ENCODE measurements around the gene ZNF277. TPM values are rescaled to one million over a fixed set of nuclear protein-coding genes. Genes with fewer than 3 reads are reported as not detected.

ZNF277 gene
- total RNA-seq, 1 experiment from 2014 or later = 13.1 TPM

GRCh38 chr7:112337892-112338291, 131.4 kb downstream of the ZNF277 start:
- Histone ChIP-seq H4K8ac (replicated peaks; ENCODE audit: insufficient read length, low read depth, low read length) (no peak overlapping the region), H3K23ac (ENCODE audit: insufficient read length, low read depth, low read length) (no peak overlapping the region), H4K20me1 (ENCODE audit: control insufficient read depth, insufficient read depth, insufficient read length) (no peaks in the 10 kb centered on the region), H3K79me2 (ENCODE audit: insufficient read depth, low read length) (no peaks in the 10 kb centered on the region), H3K4me2 (ENCODE audit: insufficient read depth, insufficient read length, low read length) (no peak overlapping the region), H2BK120ac (ENCODE audit: low read depth, low read length, poor library complexity, severe bottlenecking) (no peak overlapping the region), H2BK15ac (ENCODE audit: low read depth, low read length) (no peak overlapping the region), H4K5ac (ENCODE audit: insufficient read length, low read depth, low read length) (no peak overlapping the region), H2BK12ac (ENCODE audit: insufficient read length, low read depth, low read length) (no peak overlapping the region), H2AFZ (ENCODE audit: low read length) (no peak overlapping the region), H2AK5ac (ENCODE audit: insufficient read length, low read length) (no peak overlapping the region), H3K23me2 (ENCODE audit: insufficient read length, low read depth, low read length, poor library complexity, severe bottlenecking) (no peaks in the 10 kb centered on the region), H2BK5ac (ENCODE audit: insufficient read length, low read length) (no peak overlapping the region), H4K91ac (ENCODE audit: insufficient read length, low read depth, low read length) (no peak overlapping the region), H3K4ac (ENCODE audit: low read depth, low read length) (no peak overlapping the region), H3T11ph (ENCODE audit: low read length) (no peak overlapping the region), H3K4me1 (ENCODE audit: insufficient read depth, low read length) (peaks cover 9% of the 10 kb centered on the region), H3K9me3 (ENCODE audit: control insufficient read depth, low read depth, low read length) (no peaks in the 10 kb centered on the region), H3K18ac (ENCODE audit: insufficient read length, low read depth, low read length) (no peak overlapping the region), H3K9ac (ENCODE audit: extremely low read depth, insufficient read length, low read length) (no peak overlapping the region), H3K27me3 (ENCODE audit: insufficient read depth, low read length) (no peaks in the 10 kb centered on the region), H2BK20ac (ENCODE audit: low read depth, low read length, poor library complexity, severe bottlenecking) (peak overlapping the region; percentile 7), H3K79me1 (ENCODE audit: insufficient read depth, low read depth, low read length, poor library complexity, severe bottlenecking) (no peaks in the 10 kb centered on the region), H3K56ac (ENCODE audit: insufficient read length, low read depth, low read length) (no peak overlapping the region), H3K14ac (ENCODE audit: insufficient read depth, low read length) (no peak overlapping the region), H3K27ac (ENCODE audit: insufficient read length, low read depth, low read length) (no peak overlapping the region)
- peaks cover 17 to 18% of the 10 kb centered on the region in 2 experiments for H3K4me1 Mint-ChIP-seq
- H3K9me3 Mint-ChIP-seq = no peaks in the 10 kb centered on the region
- WGBS (ENCODE audit: extremely low coverage, insufficient read length, low lambda C conversion rate) = no CpG with 5 or more reads among the region's 2 CpGs
- no peaks in the 10 kb centered on the region for H3K27me3 Mint-ChIP-seq (ENCODE audit: low read depth)
- no peak for TF ChIP-seq CTCF (conservative IDR thresholded peaks at IDR 0.05)
- DNase-seq = no peak
- H3K27ac Mint-ChIP-seq = peak overlapping the region; percentile 25 to 82 (median 36); a peak in 4 of 7 replicates
- no peak overlapping the region for H3K4me3 Mint-ChIP-seq
- peaks cover 12 to 15% (median 15%) of the 10 kb centered on the region in 3 experiments for H3K36me3 Mint-ChIP-seq (ENCODE audit: insufficient read depth in 1 of 3, low read depth in 3 of 3)

Measured in H9 (cell line).